Neural progenitor cell (in vitro differentiated cells): Measurements from ENCODE around the gene TRPC1. TPM values are rescaled to one million over a fixed set of nuclear protein-coding genes. Genes with fewer than 3 reads are reported as not detected.

Experiments
- DNase-seq: peaks from one replicate; pipeline ENCODE4 v3.0.0-alpha.2; 2016; ENCODE audit warnings: low spot score
- H2AFZ ChIP-seq: fragments of 200-600 bp; sonication (generic); replicated peaks from 2 replicates; pipeline ENCODE4 v1.6.1; 2016; ENCODE audit warnings: antibody characterized with exemption
- H3F3A ChIP-seq: fragments of 200-600 bp; sonication (generic); 2 replicates; pipeline ENCODE4 v1.6.1; 2016; ENCODE audit warnings: antibody characterized with exemption, low read depth
- H3K27ac ChIP-seq: fragments of 200-600 bp; sonication (generic); 2 replicates; pipeline ENCODE4 v1.5.1; 2016; ENCODE audit warnings: mild to moderate bottlenecking
- H3K27me3 ChIP-seq: fragments of 200-600 bp; sonication (generic); 2 replicates; pipeline ENCODE4 v1.6.1; 2016; ENCODE audit warnings: mild to moderate bottlenecking, moderate library complexity
- H3K36me3 ChIP-seq: fragments of 200-600 bp; sonication (generic); 2 replicates; pipeline ENCODE4 v1.5.1; 2016
- H3K4me1 ChIP-seq: fragments of 200-600 bp; sonication (generic); 2 replicates; pipeline ENCODE4 v1.6.1; 2016; ENCODE audit warnings: mixed run types
- H3K4me2 ChIP-seq: fragments of 200-600 bp; sonication (generic); 2 replicates; pipeline ENCODE4 v1.6.1; 2016
- H3K4me3 ChIP-seq: fragments of 200-600 bp; sonication (generic); 2 replicates; pipeline ENCODE4 v1.5.1; 2016
- H3K79me2 ChIP-seq: fragments of 200-600 bp; sonication (generic); 2 replicates; pipeline ENCODE4 v1.6.1; 2016; ENCODE audit warnings: low read depth
- H3K9ac ChIP-seq: fragments of 200-600 bp; sonication (generic); 2 replicates; pipeline ENCODE4 v1.6.1; 2016
- H3K9me3 ChIP-seq: fragments of 200-600 bp; sonication (generic); 2 replicates; pipeline ENCODE4 v1.5.1; 2016; ENCODE audit warnings: low read depth
- H4K20me1 ChIP-seq: fragments of 200-600 bp; sonication (generic); 2 replicates; pipeline ENCODE4 v1.6.1; 2016; ENCODE audit warnings: low read depth
- H3K27ac Mint-ChIP-seq: 3 replicates; pipeline ENCODE4 v1.8.0; 2021; ENCODE audit warnings: mixed read lengths
- H3K27me3 Mint-ChIP-seq: 2 replicates; pipeline ENCODE4 v1.8.0; 2022; ENCODE audit warnings: low read depth, mild to moderate bottlenecking, inconsistent platforms, moderate library complexity, mixed read lengths; ENCODE audit not compliant: insufficient read depth
- H3K36me3 Mint-ChIP-seq: 3 replicates; pipeline ENCODE4 v1.8.0; 2021; ENCODE audit warnings: mixed read lengths
- H3K4me1 Mint-ChIP-seq: 3 replicates; pipeline ENCODE4 v1.8.0; 2021; ENCODE audit warnings: mixed read lengths
- H3K4me3 Mint-ChIP-seq: 3 replicates; pipeline ENCODE4 v1.8.0; 2021; ENCODE audit warnings: mild to moderate bottlenecking, moderate library complexity, mixed read lengths
- H3K9me3 Mint-ChIP-seq: 3 replicates; pipeline ENCODE4 v1.8.0; 2020; ENCODE audit warnings: mixed read lengths
- EZH2phosphoT487 ChIP-seq: fragments of 200-600 bp; sonication (generic); IDR thresholded peaks from 2 replicates; pipeline ENCODE4 v1.6.1; 2017; ENCODE audit warnings: antibody characterized with exemption
- small RNA-seq: library from RNA; depleted of rRNA; stranded (forward); fragments of <200 nt; gene quantifications from one replicate; pipeline ENCODE3, GENCODE V24; 2015
- total RNA-seq: library from RNA; depleted of rRNA; stranded (reverse); fragments of >200 nt; gene quantifications from 2 replicates; pipeline ENCODE4 v1.2.3, GENCODE V29; 2015; ENCODE audit warnings: low replicate concordance
- TF ChIP-seq, protein P1 (sequence below): fragments of 200-600 bp; sonication (generic); IDR thresholded peaks from 2 replicates; pipeline ENCODE4 v1.5.1; 2017; ENCODE audit warnings: antibody characterized with exemption, mild to moderate bottlenecking

Gene TRPC1
- total RNA-seq, 1 donor from 2014 or later: 36.4 TPM

DNA sequence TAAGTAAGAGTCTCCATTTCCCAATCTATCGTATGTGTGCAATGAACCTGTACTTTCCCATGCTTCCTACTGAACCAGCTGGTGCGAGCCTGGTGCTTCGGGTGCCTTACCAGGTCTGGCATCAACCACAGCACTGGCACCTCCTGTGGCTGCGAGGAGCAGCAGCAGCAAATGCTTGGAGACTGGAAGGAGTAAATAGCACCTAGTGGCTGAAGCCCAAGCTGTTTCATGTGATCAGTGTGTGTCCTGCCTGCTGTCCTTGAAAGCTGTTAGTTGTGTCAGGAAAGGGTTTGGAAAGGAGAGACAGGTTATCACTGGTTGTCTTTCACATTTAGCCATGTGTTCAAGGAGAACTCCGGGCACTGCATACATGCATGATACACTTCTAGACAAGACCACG lies 133.2 kb downstream of the TRPC1 start:
- Mint-ChIP-seq H3K4me1 (peaks cover 5% of the 10 kb centered on the region), H3K4me3 (no peak overlapping the region), H3K36me3 (no peaks in the 10 kb centered on the region), H3K9me3 (no peaks in the 10 kb centered on the region), H3K27ac (no peak overlapping the region), H3K27me3 (peaks cover 3% of the 10 kb centered on the region)
- H3K27me3 ChIP-seq: no peaks in the 10 kb centered on the region
- H2AFZ ChIP-seq: no peak overlapping the region
- no peak overlapping the region for H3K4me2 ChIP-seq
- H3K4me1 ChIP-seq: peaks cover 8% of the 10 kb centered on the region
- TF ChIP-seq EZH2phosphoT487: no peak
- TF ChIP-seq, protein P1, sequence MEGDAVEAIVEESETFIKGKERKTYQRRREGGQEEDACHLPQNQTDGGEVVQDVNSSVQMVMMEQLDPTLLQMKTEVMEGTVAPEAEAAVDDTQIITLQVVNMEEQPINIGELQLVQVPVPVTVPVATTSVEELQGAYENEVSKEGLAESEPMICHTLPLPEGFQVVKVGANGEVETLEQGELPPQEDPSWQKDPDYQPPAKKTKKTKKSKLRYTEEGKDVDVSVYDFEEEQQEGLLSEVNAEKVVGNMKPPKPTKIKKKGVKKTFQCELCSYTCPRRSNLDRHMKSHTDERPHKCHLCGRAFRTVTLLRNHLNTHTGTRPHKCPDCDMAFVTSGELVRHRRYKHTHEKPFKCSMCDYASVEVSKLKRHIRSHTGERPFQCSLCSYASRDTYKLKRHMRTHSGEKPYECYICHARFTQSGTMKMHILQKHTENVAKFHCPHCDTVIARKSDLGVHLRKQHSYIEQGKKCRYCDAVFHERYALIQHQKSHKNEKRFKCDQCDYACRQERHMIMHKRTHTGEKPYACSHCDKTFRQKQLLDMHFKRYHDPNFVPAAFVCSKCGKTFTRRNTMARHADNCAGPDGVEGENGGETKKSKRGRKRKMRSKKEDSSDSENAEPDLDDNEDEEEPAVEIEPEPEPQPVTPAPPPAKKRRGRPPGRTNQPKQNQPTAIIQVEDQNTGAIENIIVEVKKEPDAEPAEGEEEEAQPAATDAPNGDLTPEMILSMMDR: peak; percentile 41
- DNase-seq: peak; percentile 51
- no peak overlapping the region for H3K9ac ChIP-seq
- no peaks in the 10 kb centered on the region for H3K79me2 ChIP-seq
- H3F3A ChIP-seq: no peaks in the 10 kb centered on the region
- H3K27ac ChIP-seq: no peak overlapping the region
- no peaks in the 10 kb centered on the region for H4K20me1 ChIP-seq
- no peaks in the 10 kb centered on the region for H3K9me3 ChIP-seq
- no peak overlapping the region for H3K4me3 ChIP-seq
- no peaks in the 10 kb centered on the region for H3K36me3 ChIP-seq

Small RNA genes within 50 kb of the gene (small RNA-seq; reads per million reads assigned to genes)
- gene RNU7-47P: not detected

Other genes starting within 250 kb of the TRPC1 start
- 21.9 and 48.4 TPM in 2 replicates for gene ATR, start 145.3 kb upstream of the TRPC1 start, total RNA-seq
- gene PLS1, start 127.6 kb upstream of the TRPC1 start, total RNA-seq: 15.8 and 22.5 TPM in 2 replicates
- 18.2 and 32.5 TPM in 2 replicates for gene PCOLCE2, start 165.0 kb downstream of the TRPC1 start, total RNA-seq
- 1.7 and 2.2 TPM in 2 replicates for gene PAQR9, start 239.6 kb downstream of the TRPC1 start, total RNA-seq